ENCODE measurements around the gene USP17L29. TPM values are rescaled to one million over a fixed set of nuclear protein-coding genes. Genes with fewer than 3 reads are reported as not detected.
"Not testable (repeated sequence)": the region's sequence is repeated elsewhere in the genome, so short reads cannot be mapped to it uniquely, and the experiment has no call there.

Gene USP17L29
- total RNA-seq (not detected in 2 replicates), polyA plus RNA-seq (not detected in 2 replicates), polyA minus RNA-seq (not detected in 2 replicates)
- total RNA-seq (2013), result not detected

GRCh38 chr4:9353338-9353737, at the start of gene USP17L29:
Gene USP17L29, plus strand, starts transcription at chr4:9353638. Its CDS starts 0 bp downstream, at chr4:9353638.
- no CpG with 5 or more reads among the region's 15 CpGs for WGBS (ENCODE audit: insufficient coverage)
- H3K4me1 Mint-ChIP-seq; H3K9ac ChIP-seq (ENCODE audit: low read length); H3K4me1 ChIP-seq (ENCODE audit: control insufficient read depth in 2 of 2, insufficient read depth in 2 of 2, low read length in 2 of 2); H3K4me3 Mint-ChIP-seq; DNase-seq; H3K79me2 ChIP-seq (ENCODE audit: control insufficient read depth, insufficient read depth, low read length); POLR2A ChIA-PET; ATAC-seq (ENCODE audit: low read depth); H3K27me3 Mint-ChIP-seq; H3K27ac Mint-ChIP-seq; CTCF ChIA-PET; H3K27ac ChIP-seq (ENCODE audit: low read length in 2 of 2); H2AFZ ChIP-seq (ENCODE audit: insufficient read depth, low read depth, low read length, poor library complexity, severe bottlenecking); H3K4me2 ChIP-seq (replicated peaks; ENCODE audit: low read depth, low read length, poor library complexity, severe bottlenecking); intact Hi-C loops (cut with micrococcal nuclease); H3K4me3 ChIP-seq (ENCODE audit: control extremely low read depth in 1 of 5, extremely low read depth in 1 of 5, insufficient read depth in 1 of 5, low read depth in 2 of 5, low read length in 4 of 5); H3K9me3 ChIP-seq (ENCODE audit: control extremely low read depth in 1 of 3, control insufficient read depth in 2 of 3, insufficient read depth in 1 of 3, low read length in 2 of 3); H4K20me1 ChIP-seq (ENCODE audit: control insufficient read depth, insufficient read depth, low read length, poor library complexity, severe bottlenecking); H3K36me3 ChIP-seq (replicated peaks in 1 of 2; ENCODE audit: control extremely low read depth in 1 of 2, control insufficient read depth in 1 of 2, extremely low read depth in 1 of 2, insufficient read depth in 2 of 2, low read length in 1 of 2); H3K27me3 ChIP-seq (replicated peaks in 1 of 4; ENCODE audit: control extremely low read depth in 1 of 4, control insufficient read depth in 3 of 4, insufficient read depth in 4 of 4, low read length in 3 of 4); H3K9me3 Mint-ChIP-seq (ENCODE audit: insufficient read depth): not testable (repeated sequence)

GRCh38 chr4:9324191-9324590, 29.2 kb upstream of the USP17L29 start:
- H3K27me3 Mint-ChIP-seq, result not testable (repeated sequence)

GRCh38 chr4:9324865-9325264, 28.6 kb upstream of the USP17L29 start, which contains the start of gene USP17L24:
Gene USP17L24, plus strand, starts transcription at chr4:9325165. Its CDS starts 0 bp downstream, at chr4:9325165.
- H3K4me1 ChIP-seq (ENCODE audit: control insufficient read depth in 2 of 2, insufficient read depth in 2 of 2, low read length in 2 of 2); intact Hi-C loops (cut with micrococcal nuclease); H3K9ac ChIP-seq (ENCODE audit: low read length); H3K4me3 ChIP-seq (ENCODE audit: control extremely low read depth in 1 of 5, extremely low read depth in 1 of 5, insufficient read depth in 1 of 5, low read depth in 2 of 5, low read length in 4 of 5); H3K4me2 ChIP-seq (replicated peaks; ENCODE audit: low read depth, low read length, poor library complexity, severe bottlenecking); H3K4me1 Mint-ChIP-seq; H3K36me3 ChIP-seq (replicated peaks in 1 of 2; ENCODE audit: control extremely low read depth in 1 of 2, control insufficient read depth in 1 of 2, extremely low read depth in 1 of 2, insufficient read depth in 2 of 2, low read length in 1 of 2); H4K20me1 ChIP-seq (ENCODE audit: control insufficient read depth, insufficient read depth, low read length, poor library complexity, severe bottlenecking); H3K27ac Mint-ChIP-seq; DNase-seq; H3K9me3 ChIP-seq (ENCODE audit: control extremely low read depth in 1 of 3, control insufficient read depth in 2 of 3, insufficient read depth in 1 of 3, low read length in 2 of 3); H3K27me3 Mint-ChIP-seq; H2AFZ ChIP-seq (ENCODE audit: insufficient read depth, low read depth, low read length, poor library complexity, severe bottlenecking); H3K27ac ChIP-seq (ENCODE audit: low read length in 2 of 2); CTCF ChIA-PET; H3K79me2 ChIP-seq (ENCODE audit: control insufficient read depth, insufficient read depth, low read length); ATAC-seq (ENCODE audit: low read depth); H3K9me3 Mint-ChIP-seq (ENCODE audit: insufficient read depth); H3K4me3 Mint-ChIP-seq; POLR2A ChIA-PET; H3K27me3 ChIP-seq (replicated peaks in 1 of 4; ENCODE audit: control extremely low read depth in 1 of 4, control insufficient read depth in 3 of 4, insufficient read depth in 4 of 4, low read length in 3 of 4): not testable (repeated sequence)
- WGBS (ENCODE audit: insufficient coverage), result no CpG with 5 or more reads among the region's 15 CpGs

More at GRCh38 chr4:9324191-9324590, 29.2 kb upstream of the USP17L29 start:
- ATAC-seq (ENCODE audit: low read depth); H3K9me3 ChIP-seq (ENCODE audit: control extremely low read depth in 1 of 3, control insufficient read depth in 2 of 3, insufficient read depth in 1 of 3, low read length in 2 of 3); H4K20me1 ChIP-seq (ENCODE audit: control insufficient read depth, insufficient read depth, low read length, poor library complexity, severe bottlenecking); CTCF ChIA-PET; H3K4me3 Mint-ChIP-seq; H3K4me1 Mint-ChIP-seq; intact Hi-C loops (cut with micrococcal nuclease); H2AFZ ChIP-seq (ENCODE audit: insufficient read depth, low read depth, low read length, poor library complexity, severe bottlenecking); H3K4me2 ChIP-seq (replicated peaks; ENCODE audit: low read depth, low read length, poor library complexity, severe bottlenecking); H3K27me3 ChIP-seq (replicated peaks in 1 of 4; ENCODE audit: control extremely low read depth in 1 of 4, control insufficient read depth in 3 of 4, insufficient read depth in 4 of 4, low read length in 3 of 4); POLR2A ChIA-PET; H3K36me3 ChIP-seq (replicated peaks in 1 of 2; ENCODE audit: control extremely low read depth in 1 of 2, control insufficient read depth in 1 of 2, extremely low read depth in 1 of 2, insufficient read depth in 2 of 2, low read length in 1 of 2); H3K9me3 Mint-ChIP-seq (ENCODE audit: insufficient read depth); DNase-seq; H3K27ac ChIP-seq (ENCODE audit: low read length in 2 of 2); H3K4me1 ChIP-seq (ENCODE audit: control insufficient read depth in 2 of 2, insufficient read depth in 2 of 2, low read length in 2 of 2); H3K4me3 ChIP-seq (ENCODE audit: control extremely low read depth in 1 of 5, extremely low read depth in 1 of 5, insufficient read depth in 1 of 5, low read depth in 2 of 5, low read length in 4 of 5); H3K79me2 ChIP-seq (ENCODE audit: control insufficient read depth, insufficient read depth, low read length); H3K27ac Mint-ChIP-seq; H3K9ac ChIP-seq (ENCODE audit: low read length): not testable (repeated sequence)
- no CpG with 5 or more reads among the region's 13 CpGs for WGBS (ENCODE audit: insufficient coverage)

- H3K9me3 Mint-ChIP-seq (ENCODE audit: insufficient read depth); H3K4me2 ChIP-seq (replicated peaks; ENCODE audit: low read depth, low read length, poor library complexity, severe bottlenecking): not testable (repeated sequence)
- WGBS (ENCODE audit: insufficient coverage), result no CpG with 5 or more reads among the region's 15 CpGs
Measured at GRCh38 chr4:9329611-9330010, 23.8 kb upstream of the USP17L29 start, which contains the start of gene USP17L25. Gene USP17L25, plus strand, starts transcription at chr4:9329911. Its CDS starts 0 bp downstream, at chr4:9329911.

More at GRCh38 chr4:9329611-9330010, 23.8 kb upstream of the USP17L29 start, which contains the start of gene USP17L25:
- H3K36me3 ChIP-seq (replicated peaks in 1 of 2; ENCODE audit: control extremely low read depth in 1 of 2, control insufficient read depth in 1 of 2, extremely low read depth in 1 of 2, insufficient read depth in 2 of 2, low read length in 1 of 2); H3K27me3 Mint-ChIP-seq; H3K4me3 ChIP-seq (ENCODE audit: control extremely low read depth in 1 of 5, extremely low read depth in 1 of 5, insufficient read depth in 1 of 5, low read depth in 2 of 5, low read length in 4 of 5); H3K9ac ChIP-seq (ENCODE audit: low read length); H2AFZ ChIP-seq (ENCODE audit: insufficient read depth, low read depth, low read length, poor library complexity, severe bottlenecking); H3K4me1 Mint-ChIP-seq; DNase-seq; POLR2A ChIA-PET; ATAC-seq (ENCODE audit: low read depth); H4K20me1 ChIP-seq (ENCODE audit: control insufficient read depth, insufficient read depth, low read length, poor library complexity, severe bottlenecking); intact Hi-C loops (cut with micrococcal nuclease); CTCF ChIA-PET; H3K79me2 ChIP-seq (ENCODE audit: control insufficient read depth, insufficient read depth, low read length); H3K9me3 ChIP-seq (ENCODE audit: control extremely low read depth in 1 of 3, control insufficient read depth in 2 of 3, insufficient read depth in 1 of 3, low read length in 2 of 3); H3K4me3 Mint-ChIP-seq; H3K27me3 ChIP-seq (replicated peaks in 1 of 4; ENCODE audit: control extremely low read depth in 1 of 4, control insufficient read depth in 3 of 4, insufficient read depth in 4 of 4, low read length in 3 of 4); H3K27ac ChIP-seq (ENCODE audit: low read length in 2 of 2); H3K4me1 ChIP-seq (ENCODE audit: control insufficient read depth in 2 of 2, insufficient read depth in 2 of 2, low read length in 2 of 2); H3K27ac Mint-ChIP-seq: not testable (repeated sequence)
